Putamen (tissue), 1 donor: ENCODE measurements around the gene SPACA9.

Source experiments
- DNase-seq: peaks from one replicate; pipeline ENCODE4 v3.0.0-alpha.2; 2016; ENCODE audit warnings: low spot score

SPACA9 gene

DNA sequence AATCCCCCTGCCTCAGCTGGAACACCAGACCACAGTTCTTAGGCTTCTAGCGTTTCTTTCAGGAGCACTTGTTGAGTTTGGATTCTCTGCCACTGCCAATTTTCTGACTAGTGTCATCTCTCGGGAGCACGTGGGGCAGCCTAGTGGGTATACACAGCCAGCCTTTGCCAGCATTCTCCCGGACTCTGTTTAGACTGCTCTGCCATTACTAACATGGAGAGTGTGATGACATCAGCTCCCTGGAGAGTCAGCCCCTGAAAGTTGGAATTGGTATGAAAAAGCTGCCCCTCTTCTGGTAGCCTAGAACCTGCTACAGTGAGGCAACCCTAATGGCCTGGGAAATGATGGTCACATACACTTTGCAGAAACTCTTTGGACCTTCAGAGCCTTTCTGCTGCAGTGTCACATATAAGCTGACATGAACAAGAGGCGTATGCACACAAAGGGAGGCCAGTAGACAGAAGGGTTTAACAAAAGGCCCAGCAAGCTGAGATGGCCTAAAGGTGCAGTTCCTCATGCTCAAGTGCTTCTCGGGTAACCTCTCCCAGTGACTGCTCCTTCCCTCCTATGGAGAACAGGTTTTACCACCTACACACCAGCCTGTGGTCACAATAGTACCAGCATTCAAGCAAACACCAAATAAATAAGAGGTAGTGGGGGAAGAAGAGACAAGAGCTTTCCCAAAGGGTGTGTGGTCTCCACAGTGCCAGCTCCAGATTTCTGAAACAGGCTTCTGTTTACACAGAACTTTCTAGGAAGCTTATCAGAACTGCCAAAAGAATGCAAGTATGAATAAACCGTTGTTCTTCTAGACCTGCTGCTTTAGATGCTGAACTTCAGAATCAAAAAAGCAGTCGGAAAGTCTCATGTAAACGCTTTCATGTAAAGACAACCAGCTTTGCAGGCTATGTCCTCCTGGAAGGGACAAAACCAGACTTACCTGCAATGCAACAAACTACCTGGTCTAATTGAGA lies 16.5 kb downstream of the SPACA9 start:
- no peak for DNase-seq

DNA sequence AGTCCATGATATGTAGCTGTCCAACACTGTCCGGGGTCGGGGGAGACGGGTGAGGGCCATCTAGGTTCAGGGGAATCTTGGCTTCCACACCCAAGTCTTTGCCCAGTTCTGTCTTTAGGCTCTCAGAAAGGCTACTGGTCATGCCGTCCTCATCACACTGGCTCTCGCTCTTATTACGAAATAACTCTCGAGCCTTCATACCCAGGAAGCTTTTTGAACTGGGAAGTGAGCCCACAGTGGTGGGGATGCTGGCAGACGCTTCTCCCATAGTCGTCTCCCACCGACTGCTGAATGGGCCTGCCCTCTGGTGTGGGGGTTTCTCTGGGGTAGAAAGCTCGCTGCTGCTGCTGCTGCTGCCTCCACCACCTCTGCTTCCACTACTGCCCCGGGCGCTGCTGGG lies 17.6 kb downstream of the SPACA9 start:
- no peak for DNase-seq

DNA sequence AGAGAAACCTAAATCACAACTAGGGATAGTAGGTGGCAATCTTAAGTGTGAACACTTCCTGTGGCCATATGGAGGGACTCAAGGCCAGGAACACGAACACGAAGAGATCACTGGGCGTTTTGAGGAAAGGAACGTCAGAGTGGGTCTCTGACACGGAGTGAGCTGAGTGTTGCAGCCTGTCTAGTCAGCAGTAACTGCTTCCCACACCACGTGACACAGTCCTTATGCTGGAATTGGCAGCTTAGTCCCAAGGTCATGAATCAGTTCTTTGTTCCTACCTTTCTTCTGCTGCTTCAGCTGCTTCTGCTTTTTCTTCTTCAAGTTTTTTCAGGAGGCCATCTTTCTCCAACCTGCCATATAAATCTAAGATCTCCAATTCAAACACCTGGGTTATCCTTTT lies 18.2 kb downstream of the SPACA9 start:
- DNase-seq: peak; percentile 85

DNA sequence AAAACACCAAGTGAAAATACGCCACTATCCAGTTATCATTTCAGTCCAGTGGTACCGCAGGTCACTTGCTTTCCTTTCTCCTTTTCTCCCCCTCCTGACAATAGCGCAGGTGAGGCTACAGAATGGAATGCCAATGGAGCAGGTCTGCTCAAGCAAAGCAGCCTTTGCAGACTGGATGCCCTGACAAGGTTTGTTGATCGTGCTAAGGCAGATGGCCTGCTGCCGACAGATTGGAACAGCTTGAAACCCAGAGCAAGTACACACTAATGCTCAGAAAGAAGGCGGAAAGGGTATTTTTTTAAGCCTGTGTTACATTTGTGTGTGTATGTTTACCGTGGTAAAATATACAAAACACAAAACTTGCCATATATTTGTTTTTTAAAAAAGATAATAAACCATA lies 19.4 kb downstream of the SPACA9 start:
- DNase-seq: no peak

DNA sequence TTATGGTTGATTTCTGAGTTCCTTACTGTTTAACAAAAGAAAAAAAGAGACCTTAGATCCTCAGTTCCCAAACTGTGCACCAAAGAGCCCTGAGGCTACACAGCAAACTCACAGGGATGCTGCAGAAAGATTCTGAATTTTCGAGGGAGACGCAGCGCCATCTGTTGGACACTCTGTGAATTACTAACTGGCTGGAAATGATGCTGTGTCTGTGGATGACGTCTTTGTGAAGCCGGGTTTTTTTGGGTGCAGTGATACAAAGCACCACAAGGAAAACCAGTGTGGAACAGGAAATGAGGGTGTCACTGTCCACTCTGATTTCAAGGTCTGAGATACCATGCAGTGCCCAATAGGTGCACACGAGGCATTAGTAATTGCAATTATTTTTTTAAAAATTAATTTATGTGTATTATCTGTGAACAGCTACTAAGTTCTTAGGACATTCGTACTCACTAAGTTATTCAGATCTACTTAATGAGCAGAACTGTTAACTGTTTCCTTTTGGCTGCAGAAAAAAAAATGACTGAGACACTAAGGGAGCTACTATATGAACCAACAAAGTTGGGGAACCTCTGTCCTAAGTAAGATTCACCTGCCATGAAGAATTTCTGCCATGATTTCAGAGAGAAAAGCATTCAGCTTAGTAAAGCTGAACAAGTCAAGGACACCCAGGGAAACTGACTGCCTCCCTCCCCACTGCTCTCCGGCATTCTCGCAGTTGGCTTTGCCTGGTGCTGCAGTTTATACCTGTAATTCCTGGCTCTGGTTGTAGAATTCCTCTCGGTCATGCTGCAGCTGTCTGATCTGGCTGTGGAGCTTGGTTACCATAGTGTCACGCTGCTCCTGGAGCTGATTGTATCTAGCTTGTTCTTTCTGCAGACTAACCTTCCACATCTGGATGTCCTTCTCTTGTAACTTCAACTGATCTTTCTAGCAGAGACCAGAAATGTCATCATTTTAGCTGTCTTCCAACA lies 23.4 kb downstream of the SPACA9 start:
- DNase-seq: peak; percentile 77

DNA sequence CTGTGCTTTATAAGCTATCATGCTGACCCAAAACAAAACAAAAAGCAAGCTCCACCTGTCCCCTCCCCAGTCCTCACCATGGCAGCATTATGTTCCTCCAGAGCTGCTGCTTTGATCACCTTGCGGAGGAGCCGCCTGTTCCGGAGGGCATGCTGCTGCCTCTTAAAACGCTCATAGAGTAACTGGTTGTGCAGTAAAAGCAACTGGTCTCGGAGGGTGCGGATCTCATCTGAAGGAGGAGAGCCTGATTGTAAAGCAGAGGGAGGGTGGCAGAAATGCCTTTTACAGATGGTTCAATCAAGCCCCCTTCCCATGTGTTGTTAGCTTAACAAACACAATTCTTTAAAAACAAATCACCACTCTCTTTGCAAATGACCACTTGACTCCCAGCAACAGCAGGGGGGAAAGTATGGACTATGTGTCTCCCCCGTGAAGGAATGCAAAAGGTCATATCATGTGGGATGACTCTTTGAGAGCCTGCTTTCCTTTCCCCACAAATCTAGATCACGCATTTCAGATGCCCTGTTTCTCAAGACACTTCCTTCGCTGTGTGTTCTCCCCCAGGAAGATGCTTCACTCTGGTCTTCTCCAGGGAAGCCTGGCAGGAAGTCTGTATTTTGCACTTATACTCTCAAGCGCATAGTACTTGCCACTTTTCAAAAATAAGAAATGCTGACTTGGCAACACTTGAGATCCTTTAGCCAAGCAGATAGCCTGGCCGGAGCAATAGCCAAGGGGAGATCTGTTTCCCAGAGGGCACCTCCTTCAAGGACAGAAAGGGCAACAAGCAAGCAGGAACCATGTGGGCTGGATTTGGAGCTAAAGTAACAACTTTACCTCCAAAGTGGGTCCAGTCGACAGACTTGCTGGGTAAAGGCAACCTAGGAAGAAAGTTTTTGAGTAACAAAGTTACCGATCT lies 25.1 kb downstream of the SPACA9 start:
- DNase-seq: no peak

DNA sequence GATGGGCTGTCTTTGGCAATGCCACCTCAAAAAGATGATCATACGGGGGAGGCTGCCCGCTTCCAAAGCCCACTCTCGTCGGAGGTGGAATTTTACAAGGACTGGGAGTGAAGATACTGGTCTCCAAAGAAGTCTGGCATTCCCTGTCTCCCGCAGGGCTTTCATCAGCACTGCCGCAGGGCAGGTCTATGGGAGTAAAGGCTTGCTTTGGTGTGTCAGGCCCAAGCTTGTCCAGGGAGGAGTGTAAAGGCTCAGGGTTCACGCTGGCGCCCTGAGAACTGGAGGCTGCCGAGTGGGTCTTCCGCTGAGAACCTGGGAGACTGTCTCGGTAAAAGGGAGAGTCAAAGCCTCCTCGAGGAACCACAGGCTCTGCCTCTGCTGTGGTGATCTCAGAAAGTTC lies 27.0 kb downstream of the SPACA9 start:
- no peak for DNase-seq

DNA sequence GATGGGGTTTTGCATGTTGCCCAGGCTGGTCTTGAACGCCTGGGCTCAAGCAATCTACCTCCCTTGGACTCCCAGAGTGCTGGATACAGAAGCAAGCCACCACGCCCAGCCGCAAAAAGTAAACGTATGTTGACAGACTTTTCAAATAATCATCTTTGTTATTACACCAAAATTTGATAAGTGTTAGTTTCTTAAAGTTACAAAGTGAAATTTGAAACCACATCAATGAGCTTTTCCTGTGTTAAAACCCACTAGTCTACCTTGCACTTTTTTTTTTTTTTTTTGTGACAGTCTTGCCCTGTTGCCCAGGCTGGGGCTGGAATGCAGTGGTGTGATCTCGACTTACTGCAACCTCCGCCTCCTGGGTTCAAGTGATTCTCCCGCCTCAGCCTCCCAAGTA lies 29.9 kb downstream of the SPACA9 start:
- DNase-seq: no peak

DNA sequence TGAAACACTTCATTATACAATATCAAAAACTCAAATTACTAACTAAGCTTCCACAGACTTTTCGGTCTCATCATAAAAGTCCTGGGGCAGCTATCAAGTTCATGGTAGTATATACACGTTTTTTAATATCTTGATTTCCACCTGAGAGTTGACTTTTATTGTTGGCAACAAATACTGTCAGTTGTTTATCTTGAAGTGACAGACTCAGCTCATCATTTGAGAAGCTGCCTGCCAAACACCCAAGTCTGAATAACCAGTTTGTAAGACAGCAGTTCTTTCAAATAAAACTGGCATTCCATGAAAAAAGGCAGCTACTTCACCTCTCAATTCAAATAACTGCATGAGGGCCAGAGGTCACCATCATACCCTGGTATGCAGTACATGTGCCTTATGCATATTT lies 30.6 kb downstream of the SPACA9 start:
- DNase-seq: no peak

DNA sequence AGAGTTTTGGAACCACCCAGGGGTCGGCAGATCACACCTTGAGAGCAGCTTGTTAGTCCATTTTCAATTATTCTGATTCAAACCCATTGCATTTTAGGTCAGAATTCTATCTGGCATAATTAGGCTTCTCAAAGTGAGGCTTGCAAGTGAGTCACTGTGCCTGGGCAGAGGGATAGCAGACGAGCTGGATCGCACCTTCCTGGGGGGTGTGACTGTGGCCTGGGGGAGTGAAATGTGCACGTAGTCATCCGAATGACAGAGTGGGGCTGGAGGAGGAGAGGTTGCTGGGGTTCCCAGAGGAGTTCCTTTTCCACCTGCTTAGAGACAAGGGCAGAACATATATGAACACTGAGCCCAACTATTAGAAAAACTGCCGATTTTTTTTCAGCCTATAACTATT lies 31.7 kb downstream of the SPACA9 start:
- no peak for DNase-seq

DNA sequence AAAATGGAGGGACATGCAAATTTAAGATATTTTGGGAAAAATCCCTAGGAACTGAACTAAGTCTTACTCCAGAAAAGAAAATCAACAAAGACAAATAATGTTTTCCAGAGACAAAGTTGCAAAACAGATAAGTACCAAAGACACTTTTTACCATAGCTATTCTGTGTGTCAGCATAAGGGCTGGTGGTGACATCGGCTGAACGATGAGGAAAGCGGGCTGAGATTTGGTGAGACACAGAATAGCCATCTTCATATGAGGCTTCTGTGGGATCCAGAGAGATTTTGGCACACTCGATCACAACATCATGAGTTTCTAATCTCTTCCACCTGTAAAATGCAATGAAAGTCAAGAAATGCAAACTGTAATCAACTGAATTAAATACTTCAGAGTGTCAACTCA lies 33.4 kb downstream of the SPACA9 start:
- no peak for DNase-seq

DNA sequence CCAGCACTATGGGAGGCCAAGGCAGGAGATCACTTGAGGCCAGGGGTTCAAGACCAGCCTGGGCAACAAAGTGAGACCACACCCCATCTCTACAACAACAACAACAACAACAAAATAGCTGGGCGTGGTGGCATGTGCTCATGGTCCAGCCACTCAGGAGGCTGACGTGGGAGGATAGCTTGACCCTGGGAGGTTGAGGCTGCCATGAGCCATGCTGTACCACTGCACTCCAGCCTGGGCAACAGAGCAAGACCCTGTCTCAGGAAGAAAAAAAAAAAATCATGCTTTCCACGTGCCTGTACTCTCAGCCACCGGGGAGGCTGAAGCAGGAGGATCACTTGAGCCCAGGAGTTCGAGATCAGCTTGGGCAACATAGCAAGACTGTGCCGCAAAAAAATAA lies 36.2 kb downstream of the SPACA9 start:
- no peak for DNase-seq

DNA sequence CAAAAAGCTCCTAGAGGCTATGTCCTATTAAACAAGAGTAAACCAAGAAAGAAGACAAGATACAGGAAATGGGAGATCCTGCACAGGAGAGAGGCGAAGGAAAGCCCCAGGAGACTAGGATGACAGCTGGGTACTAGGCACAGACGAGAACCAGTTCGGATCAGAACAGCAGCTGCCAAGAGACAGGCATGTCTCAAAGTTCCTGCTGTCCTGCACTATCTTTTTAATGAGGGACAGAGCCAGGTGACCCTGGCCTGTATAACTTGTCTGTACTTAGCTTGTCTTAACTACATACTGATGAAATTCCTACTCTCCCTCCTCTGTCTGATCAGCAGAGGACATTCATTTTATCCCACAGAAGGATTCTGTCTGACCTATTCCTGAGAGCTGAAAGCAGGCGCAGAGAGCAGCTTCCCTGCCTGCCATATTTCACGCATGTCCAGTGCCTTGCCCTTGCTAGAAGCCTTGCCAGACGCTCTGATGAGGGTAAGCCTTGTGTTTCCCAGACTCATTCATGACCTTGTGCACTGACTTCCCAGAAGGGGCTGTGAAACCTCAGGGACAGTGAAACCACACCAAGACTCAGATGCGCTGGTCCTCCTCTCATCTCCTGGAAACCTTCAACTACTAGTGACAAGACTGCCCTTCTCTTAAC lies 41.0 kb downstream of the SPACA9 start:
- no peak for DNase-seq

DNA sequence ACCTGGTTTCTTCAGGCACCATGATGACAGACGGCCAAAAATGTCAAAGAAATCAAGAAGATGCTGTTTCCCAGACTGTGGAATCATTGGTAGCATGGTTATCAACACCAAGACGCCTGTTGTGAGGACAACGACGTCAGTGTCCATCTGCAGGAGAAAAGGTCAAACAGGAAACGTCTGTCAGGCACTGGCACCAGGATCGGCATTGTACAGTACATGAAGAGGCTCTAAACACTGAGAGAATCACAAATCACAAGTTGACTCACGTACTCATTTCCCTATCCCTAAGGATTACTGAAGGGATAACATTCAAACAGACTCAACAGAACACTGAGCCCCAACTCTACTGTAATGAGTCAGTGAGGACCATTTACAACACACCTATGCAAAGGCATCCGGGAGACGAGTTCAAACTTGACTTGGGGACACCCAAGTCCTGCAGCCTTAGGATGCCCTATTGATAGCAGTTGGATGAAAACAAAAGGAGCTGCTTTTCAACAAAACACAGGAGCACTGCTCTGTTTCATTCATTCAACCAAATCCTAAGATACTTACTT lies 44.7 kb downstream of the SPACA9 start:
- DNase-seq: no peak

DNA sequence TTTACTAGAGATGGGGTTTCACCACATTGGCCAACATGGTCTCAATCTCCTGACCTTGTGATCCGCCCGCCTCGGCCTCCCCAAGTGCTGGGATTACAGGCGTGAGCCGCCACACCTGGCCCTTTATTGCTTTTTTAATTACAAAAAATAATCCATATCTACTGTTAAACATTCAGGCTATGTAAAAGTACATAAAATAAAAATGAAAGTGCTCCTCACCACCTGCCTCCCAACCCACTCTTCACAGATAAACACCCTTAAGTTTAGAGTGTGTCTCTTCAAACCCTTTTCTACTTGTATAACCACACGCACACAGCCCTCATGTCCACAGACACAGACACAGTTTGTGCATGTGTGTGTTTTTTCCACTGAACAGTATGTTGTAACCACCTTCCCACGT lies 49.0 kb downstream of the SPACA9 start:
- no peak for DNase-seq

DNA sequence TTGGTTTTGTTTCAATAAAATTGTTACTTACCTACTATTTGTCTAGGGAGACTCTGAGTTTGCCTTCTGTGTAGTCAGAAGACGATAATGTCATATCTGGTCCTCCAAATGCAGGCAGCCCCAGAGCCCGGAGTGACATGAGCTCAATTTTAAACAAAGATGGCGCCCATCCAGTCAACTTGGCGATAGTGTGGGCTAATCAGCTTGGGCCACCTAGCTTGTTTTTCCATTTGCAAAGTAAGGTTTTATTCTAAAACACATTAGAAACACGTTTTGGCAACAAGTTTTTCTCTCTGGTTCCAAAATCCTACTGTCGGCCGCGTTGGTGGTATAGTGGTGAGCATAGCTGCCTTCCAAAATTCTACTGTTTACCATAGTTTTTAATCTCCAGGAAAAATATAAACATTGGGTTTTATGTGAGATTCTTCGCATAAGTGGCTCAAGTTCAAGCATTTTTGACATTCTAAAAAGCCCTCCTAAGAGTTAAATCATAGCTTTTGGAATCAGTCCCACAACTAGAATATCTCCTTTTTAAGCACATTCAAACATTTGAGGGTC lies 52.6 kb downstream of the SPACA9 start:
- DNase-seq: no peak

DNA sequence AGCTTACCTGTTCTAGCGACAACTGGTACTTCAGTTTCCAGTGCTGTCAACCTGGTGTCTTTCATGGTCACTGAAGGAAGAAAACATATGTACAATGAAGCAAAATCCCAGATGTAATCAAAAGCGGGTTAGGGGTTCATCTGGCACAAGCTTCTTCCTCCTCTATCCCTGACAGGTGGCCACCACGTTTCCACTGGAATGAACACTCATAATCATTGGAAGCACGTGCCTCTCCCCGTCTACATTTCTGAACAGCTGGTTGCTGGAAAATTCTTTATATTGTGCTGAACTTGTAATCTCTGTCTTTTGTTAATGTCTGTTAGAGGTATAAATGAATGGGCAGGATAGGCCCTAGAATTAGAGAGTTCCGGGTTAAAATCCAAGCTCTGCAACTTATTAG lies 56.3 kb downstream of the SPACA9 start:
- no peak for DNase-seq

DNA sequence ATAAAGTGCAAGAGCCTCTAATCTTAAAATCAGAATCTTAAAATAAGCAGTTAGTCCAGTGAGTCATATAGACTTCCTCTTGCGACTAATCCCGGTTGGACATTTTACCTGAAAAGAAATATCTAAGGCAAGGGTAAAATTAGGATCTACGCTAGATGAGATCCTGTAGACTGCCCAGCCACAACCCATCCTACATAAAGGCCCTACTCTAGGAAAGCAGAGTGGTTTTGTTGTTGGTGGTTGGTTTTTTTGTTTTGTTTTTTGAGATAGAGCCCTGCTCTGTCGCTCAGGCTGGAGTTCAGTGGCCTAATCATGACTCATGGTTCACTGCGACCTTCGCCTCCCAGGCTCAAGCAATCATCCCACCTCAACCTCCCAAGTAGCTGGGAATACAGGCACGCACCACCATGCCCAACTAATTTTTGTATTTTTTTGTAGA lies 58.8 kb downstream of the SPACA9 start:
- no peak for DNase-seq

DNA sequence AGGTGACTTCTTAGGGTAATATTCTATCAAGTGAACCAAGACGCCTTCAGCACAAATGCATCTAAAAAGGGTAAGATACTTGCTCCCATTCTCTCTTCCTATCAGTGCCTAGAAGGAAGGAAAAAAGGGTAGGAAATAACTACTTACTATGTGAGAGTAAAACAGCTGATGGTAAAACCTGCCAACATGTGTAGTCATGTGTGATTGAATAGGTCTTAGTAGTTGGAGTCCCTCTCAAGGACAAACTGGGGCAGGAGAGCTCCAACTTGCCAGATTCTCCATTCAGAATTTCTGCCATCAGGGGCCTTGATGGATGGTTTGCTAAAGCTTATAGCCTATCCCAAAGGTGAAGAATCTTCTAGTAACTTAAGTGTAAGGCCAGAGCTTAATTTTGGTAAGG lies 60.5 kb downstream of the SPACA9 start:
- no peak for DNase-seq
